ENCODE data around the gene RAI1.

Gene RAI1

GRCh38 chr17:17754719-17755686 lies 73.7 kb downstream of the RAI1 start:
- DNase-seq, result no peak

GRCh38 chr17:17755715-17756114 lies 74.5 kb downstream of the RAI1 start:
- no peak for DNase-seq

GRCh38 chr17:17757391-17757791 lies 76.1 kb downstream of the RAI1 start:
- DNase-seq, result peak; percentile 67 to 88 (median 76)

- DNase-seq, result peak; percentile 66 to 93 (median 84)
These were observed 76.9 kb downstream of the RAI1 start for GRCh38 chr17:17757956-17758845.

- DNase-seq, result peak in 2 of 3 experiments; percentile 45 to 56
These were observed 77.8 kb downstream of the RAI1 start for GRCh38 chr17:17758941-17759563.

GRCh38 chr17:17760350-17760749 lies 79.1 kb downstream of the RAI1 start:
- no peak for DNase-seq

- DNase-seq, result no peak
These were observed 79.8 kb downstream of the RAI1 start for GRCh38 chr17:17760872-17761550.

- no peak for DNase-seq
These were observed 80.9 kb downstream of the RAI1 start for GRCh38 chr17:17761894-17762743.

GRCh38 chr17:17762744-17763105 lies 81.5 kb downstream of the RAI1 start:
- DNase-seq, result peak; percentile 15 to 63 (median 22)

GRCh38 chr17:17763136-17763535 lies 81.9 kb downstream of the RAI1 start:
- DNase-seq, result no peak

GRCh38 chr17:17763734-17764133 lies 82.5 kb downstream of the RAI1 start:
- peak in 1 of 3 experiments; percentile 3 for DNase-seq

- DNase-seq, result no peak
These were observed 84.3 kb downstream of the RAI1 start for GRCh38 chr17:17765359-17766076.

- peak in 1 of 3 experiments; percentile 41 for DNase-seq
These were observed 85.0 kb downstream of the RAI1 start for GRCh38 chr17:17766077-17766743.

- no peak for DNase-seq
These were observed 85.5 kb downstream of the RAI1 start for GRCh38 chr17:17766744-17767120.

GRCh38 chr17:17767154-17767869 lies 86.1 kb downstream of the RAI1 start:
- no peak for DNase-seq

- no peak for DNase-seq
These were observed 86.7 kb downstream of the RAI1 start for GRCh38 chr17:17767887-17768418.

GRCh38 chr17:17768424-17769088 lies 87.3 kb downstream of the RAI1 start:
- DNase-seq, result peak in 1 of 3 experiments; percentile 7

- DNase-seq, result peak in 1 of 3 experiments; percentile 9
These were observed 88.8 kb downstream of the RAI1 start for GRCh38 chr17:17769869-17770631.
